AG04450 (cell line): ENCODE data around the gene STYXL2. TPM values are rescaled to one million over a fixed set of nuclear protein-coding genes. Genes with fewer than 3 reads are reported as not detected.

Source experiments
- CTCF ChIA-PET: fragments of 300-600, 350-600 bp; formaldehyde crosslinking; extraction: SDS; loops from one replicate; lab custom pipeline; 2022; ENCODE audit warnings: antibody characterized with exemption, inconsistent platforms; lab: Charles Lee
- POLR2A ChIA-PET: fragments of 350-600 bp; formaldehyde crosslinking; extraction: SDS; loops from one replicate; lab custom pipeline; 2021; ENCODE audit warnings: antibody characterized with exemption, inconsistent platforms; lab: Yijun Ruan, JAX
- DNase-seq: peaks from one replicate; pipeline ENCODE4 v3.0.0-alpha.2; 2011; ENCODE audit warnings: low read depth, low spot score
- H3K27ac ChIP-seq: one replicate; pipeline ENCODE4 v1.5.1; 2012; ENCODE audit warnings: low read depth, low read length, control low read depth
- H3K27me3 ChIP-seq: one replicate; pipeline ENCODE4 v1.6.0; 2012; ENCODE audit warnings: low read length; ENCODE audit not compliant: control insufficient read depth, insufficient read depth
- H3K4me3 ChIP-seq: 2 replicates; pipeline ENCODE4 v1.5.1; 2011; ENCODE audit warnings: mild to moderate bottlenecking, low read depth, low read length, control low read depth
- H3K9me3 ChIP-seq: 2 replicates; pipeline ENCODE4 v1.5.1; 2012; ENCODE audit warnings: low read length; ENCODE audit not compliant: control insufficient read depth, insufficient read depth
- CTCF ChIP-seq: IDR thresholded peaks from 2 replicates; pipeline ENCODE4 v1.5.1; 2011; ENCODE audit warnings: low read depth, low read length, control low read depth, inconsistent platforms
- polyA plus RNA-seq: library from polyadenylated mRNA; depleted of rRNA; stranded (reverse); fragments of >200 nt; gene quantifications from 2 replicates; pipeline ENCODE4 v1.2.3, GENCODE V29; 2011

Gene STYXL2
- polyA plus RNA-seq, 1 experiment = not detected

DNA sequence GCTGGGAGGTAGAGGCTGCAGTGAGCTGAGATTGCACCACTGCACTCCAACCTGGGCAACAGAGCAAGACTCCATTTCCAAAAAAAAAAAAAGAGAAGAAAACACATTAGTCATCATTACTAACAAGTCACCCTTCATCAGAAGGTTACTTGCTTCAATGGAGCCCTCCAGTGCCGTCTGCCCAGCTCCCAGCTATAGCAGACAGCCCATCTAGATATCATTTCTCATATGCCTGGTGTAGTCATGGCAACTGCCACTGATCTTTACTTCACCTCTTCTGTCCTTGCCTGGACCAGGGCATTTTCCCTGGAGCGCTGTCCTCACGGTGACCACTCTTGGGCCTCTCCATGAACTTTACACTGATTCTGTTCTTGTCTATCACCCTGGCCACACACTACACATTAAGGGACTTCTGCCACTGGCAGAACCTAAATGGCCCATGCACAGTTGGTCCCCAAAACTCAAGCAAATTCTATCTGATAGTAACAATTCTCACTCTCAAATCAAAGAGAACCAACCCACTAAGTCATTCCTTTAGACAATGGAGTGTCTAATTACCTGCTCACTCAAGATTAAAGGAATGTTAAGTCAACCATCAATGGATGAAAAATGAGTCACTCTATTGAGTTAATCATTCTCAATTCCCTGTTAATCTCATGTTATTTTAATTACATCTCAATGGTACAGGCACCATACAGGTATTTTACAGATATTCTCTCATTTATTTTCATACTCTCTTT, 16.6 kb upstream of the STYXL2 start:
- Histone ChIP-seq H3K4me3 (no peak overlapping the region), H3K9me3 (no peaks in the 10 kb centered on the region), H3K27ac (no peak overlapping the region), H3K27me3 (no peaks in the 10 kb centered on the region)
- DNase-seq = no peak
- CTCF ChIA-PET = interaction anchor here (0.7 kb wide), 1 partner anchor 10 kb away, joined by 5 read pairs; no protein-coding TSS in a partner anchor
- POLR2A ChIA-PET = no interaction called here
- TF ChIP-seq CTCF = no peak

GRCh38 chr1:167077868-167078210, 16.0 kb upstream of the STYXL2 start:
- Histone ChIP-seq H3K9me3 (no peaks in the 10 kb centered on the region), H3K27me3 (peaks cover 2% of the 10 kb centered on the region), H3K27ac (no peak overlapping the region), H3K4me3 (no peak overlapping the region)
- no peak for DNase-seq
- ChIA-PET CTCF (no interaction called here), POLR2A (no interaction called here)
- TF ChIP-seq CTCF = no peak

DNA sequence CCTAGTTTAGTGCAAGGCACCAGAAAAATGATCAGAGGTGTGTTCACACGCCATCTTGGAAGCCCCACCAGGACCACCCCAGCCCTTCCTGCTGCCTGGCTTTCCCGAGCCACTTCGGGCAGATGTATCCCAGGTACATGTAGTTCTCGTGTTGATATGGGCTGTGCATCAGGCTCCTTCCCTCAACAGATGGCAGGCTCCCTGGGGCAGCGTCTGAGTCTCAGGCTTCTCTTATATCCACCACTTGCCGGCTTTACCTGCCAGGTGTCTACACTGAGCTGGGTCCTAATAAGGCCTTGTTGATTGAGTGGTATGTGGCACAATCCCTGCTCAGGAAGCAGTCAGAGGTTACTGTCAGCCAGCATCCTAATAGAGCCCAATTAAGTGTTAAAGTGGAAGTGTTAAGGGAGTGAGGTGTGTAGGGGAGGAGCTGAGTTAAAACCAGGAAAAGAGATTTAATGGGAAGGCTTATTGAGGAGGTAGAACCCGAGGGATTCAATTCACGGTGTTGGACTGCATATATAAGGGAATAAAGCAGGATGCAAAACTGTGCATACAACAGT, 12.2 kb upstream of the STYXL2 start:
- Histone ChIP-seq H3K27ac (no peak overlapping the region), H3K4me3 (no peak overlapping the region), H3K9me3 (no peaks in the 10 kb centered on the region), H3K27me3 (peaks cover 2% of the 10 kb centered on the region)
- ChIA-PET CTCF (no interaction called here), POLR2A (no interaction called here)
- no peak for TF ChIP-seq CTCF
- DNase-seq = no peak

GRCh38 chr1:167082511-167083027, 11.3 kb upstream of the STYXL2 start:
- no peak overlapping the region for H3K27ac ChIP-seq
- H3K4me3 ChIP-seq = no peak overlapping the region
- CTCF ChIA-PET = no interaction called here
- POLR2A ChIA-PET = interaction anchor here (0.6 kb wide), 1 partner anchor 21 kb away, joined by 10 read pairs; no protein-coding TSS in a partner anchor
- no peak for TF ChIP-seq CTCF
- H3K27me3 ChIP-seq = peaks cover 2% of the 10 kb centered on the region
- DNase-seq = no peak
- H3K9me3 ChIP-seq = no peaks in the 10 kb centered on the region

GRCh38 chr1:167083066-167083665, 10.7 kb upstream of the STYXL2 start:
- POLR2A ChIA-PET = no interaction called here
- Histone ChIP-seq H3K27me3 (peaks cover 2% of the 10 kb centered on the region), H3K27ac (no peak overlapping the region), H3K9me3 (no peaks in the 10 kb centered on the region), H3K4me3 (no peak overlapping the region)
- no peak for DNase-seq
- no peak for TF ChIP-seq CTCF
- CTCF ChIA-PET = no interaction called here
